Measurements from ENCODE around the gene RNASE1. TPM values are rescaled to one million over a fixed set of nuclear protein-coding genes. Genes with fewer than 3 reads are reported as not detected.

The RNASE1 gene
- total and polyA plus RNA-seq, 2 donors (not counting 3 experiments of a cell fraction or from before 2014, with no cell fraction given), result 182 to 909 TPM

DNA sequence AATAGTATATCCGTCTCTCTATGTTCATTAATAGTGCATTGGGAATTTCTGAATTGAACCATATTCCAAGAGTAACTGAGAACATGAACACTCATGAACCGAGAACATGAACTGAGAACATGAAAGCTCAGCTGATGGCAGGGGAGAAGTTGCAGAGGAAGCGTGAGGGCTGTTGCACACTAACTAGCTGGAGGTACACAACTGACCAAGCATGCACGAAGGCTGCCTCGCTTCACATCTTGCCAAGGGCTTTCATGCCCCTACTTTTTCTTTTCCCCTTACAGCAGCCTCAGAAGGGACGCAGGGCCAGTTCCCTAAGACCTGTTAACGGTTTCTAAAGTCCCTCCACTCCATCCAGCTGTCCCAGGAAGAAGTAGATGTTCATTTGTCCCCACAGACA is 4.3 kb downstream of the RNASE1 start:
- no peak overlapping the region for H3K4me2 ChIP-seq (ENCODE audit: insufficient read depth, low read length)
- no TSS peak for BruUV-seq (replicated peaks)
- POLR2A ChIA-PET, result no interaction called here
- intact Hi-C loops (cut with micrococcal nuclease) (no loop called here), dilution Hi-C loops (cut with MboI; ENCODE audit: extremely low pct_ligation_motif_present, low sequenced_read_pairs) (no loop called here)
- H3K4me3 ChIP-seq (replicated peaks in 1 of 3; ENCODE audit: insufficient read depth in 1 of 3, low read depth in 1 of 3, low read length in 3 of 3), result no peak overlapping the region
- CTCF ChIA-PET, result interaction anchor here (1.8 to 5.5 kb wide), 2 partner anchors 57 to 173 kb away, joined by 7 to 26 read pairs; no protein-coding TSS in a partner anchor
- H3K36me3 ChIP-seq (ENCODE audit: control insufficient read depth in 2 of 2, extremely low read depth in 1 of 2, insufficient read depth in 2 of 2, low read length in 2 of 2), result no peaks in the 10 kb centered on the region
- peaks cover 13% of the 10 kb centered on the region for H3K79me2 ChIP-seq (ENCODE audit: control insufficient read depth, insufficient read depth, low read length)
- no peak overlapping the region for H2AFZ ChIP-seq (ENCODE audit: low read depth, low read length)
- H4K20me1 ChIP-seq (replicated peaks; ENCODE audit: control insufficient read depth, extremely low read depth, insufficient read depth, low read length), result no peaks in the 10 kb centered on the region
- no peak for FAIRE-seq
- H3K9me3 ChIP-seq (replicated peaks; ENCODE audit: control insufficient read depth, insufficient read depth, low read length), result no peaks in the 10 kb centered on the region
- no peak overlapping the region for H3K27ac ChIP-seq (ENCODE audit: insufficient read depth, low read depth, low read length)
- no peaks in the 10 kb centered on the region for H3K27me3 ChIP-seq (ENCODE audit: control insufficient read depth in 2 of 2, insufficient read depth in 2 of 2, low read length in 2 of 2)
- no peaks in the 10 kb centered on the region for H3K9me1 ChIP-seq (replicated peaks; ENCODE audit: control insufficient read depth, extremely low read depth, insufficient read depth, low read length)
- no peak overlapping the region for H3K9ac ChIP-seq (replicated peaks; ENCODE audit: extremely low read depth, insufficient read depth, low read length)
- H3K4me1 ChIP-seq (ENCODE audit: control insufficient read depth, extremely low read depth, insufficient read depth, low read length), result peaks cover 43% of the 10 kb centered on the region
- TF ChIP-seq JUN (IDR thresholded peaks at IDR 0.05; ENCODE audit: borderline replicate concordance, insufficient read depth, insufficient read length, low read depth) (no peak), MYC (IDR thresholded peaks at IDR 0.05; ENCODE audit: low read depth, low read length) (no peak), POLR2A (IDR thresholded peaks at IDR 0.05; ENCODE audit: low read depth, low read length) (no peak), POLR2AphosphoS5 (IDR thresholded peaks at IDR 0.05; ENCODE audit: insufficient read depth, low read depth, low read length) (no peak), GATA2 (IDR thresholded peaks at IDR 0.05; ENCODE audit: insufficient read depth, insufficient read length, low read depth, low read length) (no peak), FOS (IDR thresholded peaks at IDR 0.05; ENCODE audit: borderline replicate concordance, insufficient read depth, low read length) (no peak)
- TF ChIP-seq, protein P1, sequence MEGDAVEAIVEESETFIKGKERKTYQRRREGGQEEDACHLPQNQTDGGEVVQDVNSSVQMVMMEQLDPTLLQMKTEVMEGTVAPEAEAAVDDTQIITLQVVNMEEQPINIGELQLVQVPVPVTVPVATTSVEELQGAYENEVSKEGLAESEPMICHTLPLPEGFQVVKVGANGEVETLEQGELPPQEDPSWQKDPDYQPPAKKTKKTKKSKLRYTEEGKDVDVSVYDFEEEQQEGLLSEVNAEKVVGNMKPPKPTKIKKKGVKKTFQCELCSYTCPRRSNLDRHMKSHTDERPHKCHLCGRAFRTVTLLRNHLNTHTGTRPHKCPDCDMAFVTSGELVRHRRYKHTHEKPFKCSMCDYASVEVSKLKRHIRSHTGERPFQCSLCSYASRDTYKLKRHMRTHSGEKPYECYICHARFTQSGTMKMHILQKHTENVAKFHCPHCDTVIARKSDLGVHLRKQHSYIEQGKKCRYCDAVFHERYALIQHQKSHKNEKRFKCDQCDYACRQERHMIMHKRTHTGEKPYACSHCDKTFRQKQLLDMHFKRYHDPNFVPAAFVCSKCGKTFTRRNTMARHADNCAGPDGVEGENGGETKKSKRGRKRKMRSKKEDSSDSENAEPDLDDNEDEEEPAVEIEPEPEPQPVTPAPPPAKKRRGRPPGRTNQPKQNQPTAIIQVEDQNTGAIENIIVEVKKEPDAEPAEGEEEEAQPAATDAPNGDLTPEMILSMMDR (IDR thresholded peaks at IDR 0.05; ENCODE audit: extremely low read depth in 1 of 2, insufficient read depth in 1 of 2, low read depth in 1 of 2, low read length in 2 of 2), result no peak
- DNase-seq (ENCODE audit: low read depth, low spot score), result no peak
